Smooth muscle cell of the brain vasculature (primary cell): ENCODE results near the gene MYO3B.

Experiments
- DNase-seq: peaks from one replicate; pipeline ENCODE4 v3.0.0-alpha.2; 2012; ENCODE audit warnings: low read depth, low spot score

Gene MYO3B

DNA sequence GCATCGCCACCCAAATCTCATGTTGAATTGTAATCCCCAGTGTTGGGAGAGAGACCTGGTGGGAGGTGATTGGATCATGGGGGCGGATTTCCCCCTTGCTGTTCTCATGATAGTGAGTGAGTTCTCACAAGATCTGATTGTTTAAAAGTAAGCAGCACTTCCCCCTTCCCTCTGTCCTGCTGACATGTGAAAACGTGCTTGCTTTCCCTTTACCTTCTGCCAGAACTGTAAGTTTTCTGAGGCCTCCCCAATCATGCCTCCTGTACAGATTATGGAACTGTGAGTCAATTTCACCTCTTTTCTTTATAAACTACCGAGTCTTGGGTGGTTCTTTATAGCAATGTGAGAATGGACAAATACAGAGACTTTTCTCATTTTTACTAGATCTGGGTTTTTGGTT lies 375.8 kb downstream of the MYO3B start:
- DNase-seq, result no peak

DNA sequence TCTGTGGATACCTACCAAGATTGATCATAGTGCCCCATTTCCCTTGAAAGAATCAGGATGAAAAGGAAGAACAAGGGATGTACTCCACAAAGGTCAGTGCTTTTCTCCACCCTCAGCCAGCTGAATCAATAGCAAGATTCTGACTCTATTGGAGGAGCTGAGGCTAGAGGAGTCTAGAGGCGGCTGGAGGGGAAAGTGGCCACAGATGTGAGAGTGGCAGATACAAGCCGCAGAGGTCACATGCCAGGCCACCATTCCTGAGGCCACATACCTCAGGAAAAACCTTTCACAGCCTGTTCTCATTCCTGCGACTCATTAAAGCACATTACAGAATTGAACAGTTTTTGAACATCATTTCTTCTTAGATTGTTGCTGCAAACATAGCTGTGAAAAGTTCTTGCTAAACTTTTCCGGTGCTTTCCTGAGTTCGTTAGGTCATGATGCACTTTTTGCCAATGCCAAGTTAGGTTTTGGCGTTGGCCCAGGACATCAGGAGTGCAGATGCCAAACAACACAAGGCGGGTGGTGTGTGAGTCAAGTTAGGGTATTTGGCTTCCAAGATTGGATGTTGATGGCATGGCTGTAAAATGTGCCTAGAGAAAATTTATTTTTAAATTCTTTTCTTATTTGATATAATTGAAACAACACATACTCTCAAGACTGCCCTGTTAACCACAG lies 376.5 kb downstream of the MYO3B start:
- DNase-seq, result peak; percentile 40

DNA sequence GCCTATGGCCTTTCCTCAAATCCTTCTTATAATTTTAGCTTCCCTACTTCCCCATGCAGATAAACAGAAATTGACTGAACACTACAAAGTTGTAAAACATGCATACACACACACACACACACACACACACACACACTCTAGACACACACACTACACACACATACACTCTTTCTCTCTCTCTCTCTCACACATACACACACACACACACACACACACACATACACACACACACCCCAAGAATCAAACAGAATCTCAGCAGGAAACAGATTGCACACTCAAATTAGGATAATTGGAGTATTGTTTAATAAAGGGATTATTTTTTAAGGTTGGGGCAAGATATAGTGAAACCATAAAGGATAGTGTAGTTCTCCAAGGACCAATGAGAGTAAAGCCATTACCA lies 385.0 kb downstream of the MYO3B start:
- DNase-seq, result no peak

- no peak for DNase-seq
These were observed 385.5 kb downstream of the MYO3B start for GRCh38 chr2:170563401-170563800.

GRCh38 chr2:170566138-170566537 lies 388.2 kb downstream of the MYO3B start:
- DNase-seq, result no peak

GRCh38 chr2:170567429-170567828 lies 389.5 kb downstream of the MYO3B start:
- no peak for DNase-seq

DNA sequence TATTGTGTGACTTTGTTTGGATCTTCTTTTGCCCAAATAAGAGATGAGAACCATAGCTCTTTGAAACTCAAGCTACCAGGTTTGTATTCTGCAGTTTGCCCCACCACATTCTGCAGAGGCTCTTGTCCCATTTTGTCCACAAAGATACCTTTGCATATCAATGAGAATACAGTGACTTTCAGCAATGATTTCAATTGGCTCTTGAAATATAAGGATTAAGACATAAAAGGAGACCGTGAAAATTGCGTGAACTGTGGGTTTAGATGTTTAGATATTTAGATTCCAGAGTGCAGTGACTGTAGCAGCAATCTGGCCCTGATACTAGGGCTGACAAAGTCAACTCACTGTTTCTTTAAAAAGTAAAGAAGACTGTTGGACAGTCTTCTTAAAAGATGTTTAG lies 390.6 kb downstream of the MYO3B start:
- no peak for DNase-seq

GRCh38 chr2:170571612-170572011 lies 393.7 kb downstream of the MYO3B start:
- no peak for DNase-seq

DNA sequence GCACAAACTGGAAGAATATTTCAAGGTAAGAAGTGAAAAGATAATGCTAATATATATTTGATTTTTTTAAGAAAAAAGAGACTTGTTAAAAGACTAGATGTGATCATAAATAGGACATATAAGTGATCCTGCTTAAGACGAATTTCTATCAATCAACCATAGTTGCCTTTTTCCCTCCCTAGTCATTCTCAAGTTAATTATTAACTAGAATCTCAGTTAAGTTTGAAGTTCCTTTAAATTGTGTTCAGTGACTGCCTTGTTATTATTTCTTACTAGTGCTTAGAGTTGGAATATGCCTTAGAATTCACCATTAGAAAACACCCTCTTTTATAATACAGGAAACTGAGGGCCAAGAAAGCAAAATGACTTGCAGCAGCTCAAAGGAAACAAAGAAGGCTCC lies 395.7 kb downstream of the MYO3B start:
- DNase-seq, result no peak

- no peak for DNase-seq
These were observed 398.3 kb downstream of the MYO3B start for GRCh38 chr2:170576296-170576695.

GRCh38 chr2:170577356-170577755 lies 399.4 kb downstream of the MYO3B start:
- no peak for DNase-seq

- DNase-seq, result no peak
These were observed 400.7 kb downstream of the MYO3B start for GRCh38 chr2:170578606-170579005.

DNA sequence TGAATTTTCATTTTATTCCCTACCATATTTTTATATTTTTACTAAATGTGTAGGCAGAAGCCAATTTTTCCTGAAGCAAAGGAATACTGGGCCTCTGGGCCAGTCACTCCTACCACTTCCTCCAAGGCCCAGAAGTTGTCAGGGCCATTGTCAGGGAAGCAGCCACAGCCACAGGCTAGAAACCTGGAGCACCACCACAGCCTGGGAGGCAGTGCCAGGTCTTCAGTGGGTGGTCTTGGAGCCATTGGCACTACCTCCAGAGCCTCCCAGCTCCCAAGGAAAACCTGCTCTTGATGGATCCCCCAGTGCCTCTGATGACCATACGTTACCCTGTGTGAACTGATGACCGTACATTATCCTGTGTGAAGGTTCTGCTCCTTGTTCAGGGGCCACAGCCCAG lies 401.6 kb downstream of the MYO3B start:
- no peak for DNase-seq

- no peak for DNase-seq
These were observed 404.4 kb downstream of the MYO3B start for GRCh38 chr2:170582313-170582712.

GRCh38 chr2:170582751-170583463 lies 405.0 kb downstream of the MYO3B start:
- DNase-seq, result no peak

DNA sequence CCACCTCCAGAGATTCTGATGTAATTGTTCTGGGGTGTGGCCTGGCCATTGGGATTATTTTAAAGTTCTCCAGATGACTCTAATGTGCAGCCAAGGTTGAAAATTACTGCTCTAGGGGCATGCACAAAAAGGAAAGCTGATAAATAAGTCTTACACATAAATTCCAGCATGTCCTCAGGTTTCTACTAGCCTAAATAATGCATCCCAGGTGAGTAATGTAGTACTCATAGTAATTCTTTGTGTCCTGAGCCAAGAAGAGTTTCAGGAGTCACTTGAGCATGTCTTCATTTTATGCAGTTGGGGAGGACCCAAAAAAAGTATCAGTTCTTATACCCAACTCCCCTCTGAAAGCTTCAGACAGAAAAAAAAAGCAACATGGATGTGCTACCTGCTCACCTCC lies 407.1 kb downstream of the MYO3B start:
- no peak for DNase-seq

GRCh38 chr2:170586571-170587095 lies 408.7 kb downstream of the MYO3B start:
- DNase-seq, result no peak

GRCh38 chr2:170587117-170587516 lies 409.2 kb downstream of the MYO3B start:
- no peak for DNase-seq

GRCh38 chr2:170587922-170588321 lies 410.0 kb downstream of the MYO3B start:
- no peak for DNase-seq

- no peak for DNase-seq
These were observed 410.8 kb downstream of the MYO3B start for GRCh38 chr2:170588729-170589128.

GRCh38 chr2:170596576-170596975 lies 418.6 kb downstream of the MYO3B start:
- DNase-seq, result no peak

- no peak for DNase-seq
These were observed 420.1 kb downstream of the MYO3B start for GRCh38 chr2:170598067-170598395.

DNA sequence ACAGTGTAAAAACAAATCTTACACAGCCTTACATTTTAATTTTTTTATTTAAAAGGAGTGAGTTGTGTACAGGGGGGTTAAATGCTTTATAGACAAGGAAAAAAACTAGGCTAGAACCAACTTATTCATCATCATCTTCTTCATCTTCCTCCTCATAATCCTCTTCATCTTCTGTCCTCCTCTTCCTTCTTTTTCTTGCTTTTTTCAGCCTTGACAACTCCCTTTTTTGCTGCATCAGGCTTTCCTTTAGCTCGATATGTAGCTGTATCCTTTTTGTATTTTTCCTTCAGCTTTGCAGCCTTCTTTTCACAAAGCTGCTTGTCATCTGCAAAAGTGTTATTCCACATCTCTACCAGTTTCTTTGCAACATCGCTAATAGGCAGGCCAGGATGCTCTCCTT lies 423.5 kb downstream of the MYO3B start:
- DNase-seq, result no peak
